ENCODE data around the gene VWF.
A peak's percentile ranks its signal among the peaks of the same experiment; 100 is the strongest.

VWF gene

GRCh38 chr12:5945071-5946008, 179.1 kb downstream of the VWF start, which contains the start of gene ANO2:
Gene ANO2, minus strand, starts transcription at chr12:5945259. Its CDS starts 42 bp downstream, at chr12:5945217.
- H3K27ac Mint-ChIP-seq = no peak within 1 kb of the TSS

GRCh38 chr12:5944688-5945070, 179.8 kb downstream of the VWF start:
- no peak for DNase-seq (ENCODE audit: low spot score)
- Mint-ChIP-seq H3K9me3 (no peaks in the 10 kb centered on the region), H3K27me3 (ENCODE audit: low read depth) (peaks cover 55% of the 10 kb centered on the region), H3K27ac (no peak overlapping the region), H3K36me3 (ENCODE audit: low read depth) (no peaks in the 10 kb centered on the region), H3K4me1 (ENCODE audit: low read depth) (no peaks in the 10 kb centered on the region), H3K4me3 (no peak overlapping the region)

More at GRCh38 chr12:5945071-5946008, 179.1 kb downstream of the VWF start, which contains the start of gene ANO2:
- Mint-ChIP-seq H3K36me3 (ENCODE audit: low read depth) (no peaks in the 10 kb centered on the region), H3K4me3 (no peak within 1 kb of the TSS), H3K9me3 (no peaks in the 10 kb centered on the region), H3K27me3 (ENCODE audit: low read depth) (peaks cover 55% of the 10 kb centered on the region), H3K4me1 (ENCODE audit: low read depth) (no peaks in the 10 kb centered on the region)
- DNase-seq (ENCODE audit: low spot score) = no peak

GRCh38 chr12:5944053-5944452, 180.4 kb downstream of the VWF start:
- H3K36me3 Mint-ChIP-seq (ENCODE audit: low read depth) = no peaks in the 10 kb centered on the region
- H3K4me3 Mint-ChIP-seq = no peak overlapping the region
- H3K27me3 Mint-ChIP-seq (ENCODE audit: low read depth) = peaks cover 53% of the 10 kb centered on the region
- DNase-seq (ENCODE audit: low spot score) = no peak
- H3K27ac Mint-ChIP-seq = no peak overlapping the region
- H3K4me1 Mint-ChIP-seq (ENCODE audit: low read depth) = no peaks in the 10 kb centered on the region
- H3K9me3 Mint-ChIP-seq = no peaks in the 10 kb centered on the region

GRCh38 chr12:5941907-5942306, 182.6 kb downstream of the VWF start:
- DNase-seq (ENCODE audit: low spot score) = no peak
- Mint-ChIP-seq H3K4me3 (no peak overlapping the region), H3K9me3 (no peaks in the 10 kb centered on the region), H3K4me1 (ENCODE audit: low read depth) (no peaks in the 10 kb centered on the region), H3K36me3 (ENCODE audit: low read depth) (no peaks in the 10 kb centered on the region), H3K27ac (no peak overlapping the region), H3K27me3 (ENCODE audit: low read depth) (peaks cover 46% of the 10 kb centered on the region)

GRCh38 chr12:5927732-5928516, 196.5 kb downstream of the VWF start:
- Mint-ChIP-seq H3K4me1 (ENCODE audit: low read depth) (no peaks in the 10 kb centered on the region), H3K36me3 (ENCODE audit: low read depth) (no peaks in the 10 kb centered on the region), H3K27me3 (ENCODE audit: low read depth) (no peaks in the 10 kb centered on the region), H3K4me3 (no peak overlapping the region), H3K9me3 (peaks cover 17% of the 10 kb centered on the region), H3K27ac (no peak overlapping the region)
- no peak for DNase-seq (ENCODE audit: low spot score)

- Mint-ChIP-seq H3K27ac (no peak overlapping the region), H3K27me3 (ENCODE audit: low read depth) (no peaks in the 10 kb centered on the region), H3K9me3 (peaks cover 4% of the 10 kb centered on the region), H3K4me3 (no peak overlapping the region), H3K4me1 (ENCODE audit: low read depth) (no peaks in the 10 kb centered on the region), H3K36me3 (ENCODE audit: low read depth) (no peaks in the 10 kb centered on the region)
- no peak for DNase-seq (ENCODE audit: low spot score)
These were observed 198.8 kb downstream of the VWF start for GRCh38 chr12:5925646-5926045.

GRCh38 chr12:5924342-5924741, 200.1 kb downstream of the VWF start:
- DNase-seq (ENCODE audit: low spot score) = no peak
- Mint-ChIP-seq H3K27ac (no peak overlapping the region), H3K9me3 (no peaks in the 10 kb centered on the region), H3K27me3 (ENCODE audit: low read depth) (no peaks in the 10 kb centered on the region), H3K4me3 (no peak overlapping the region), H3K4me1 (ENCODE audit: low read depth) (no peaks in the 10 kb centered on the region), H3K36me3 (ENCODE audit: low read depth) (no peaks in the 10 kb centered on the region)

- DNase-seq (ENCODE audit: low spot score) = no peak
- Mint-ChIP-seq H3K27me3 (ENCODE audit: low read depth) (no peaks in the 10 kb centered on the region), H3K36me3 (ENCODE audit: low read depth) (no peaks in the 10 kb centered on the region), H3K9me3 (no peaks in the 10 kb centered on the region), H3K4me3 (no peak overlapping the region), H3K27ac (no peak overlapping the region), H3K4me1 (ENCODE audit: low read depth) (no peaks in the 10 kb centered on the region)
These were observed 200.7 kb downstream of the VWF start for GRCh38 chr12:5923751-5924150.

- no peak overlapping the region for H3K27ac Mint-ChIP-seq
- H3K36me3 Mint-ChIP-seq (ENCODE audit: low read depth) = no peaks in the 10 kb centered on the region
- H3K9me3 Mint-ChIP-seq = no peaks in the 10 kb centered on the region
- no peak for DNase-seq (ENCODE audit: low spot score)
- no peaks in the 10 kb centered on the region for H3K4me1 Mint-ChIP-seq (ENCODE audit: low read depth)
- no peaks in the 10 kb centered on the region for H3K27me3 Mint-ChIP-seq (ENCODE audit: low read depth)
- H3K4me3 Mint-ChIP-seq = no peak overlapping the region
These were observed 201.3 kb downstream of the VWF start for GRCh38 chr12:5923043-5923605.

- H3K27me3 Mint-ChIP-seq (ENCODE audit: low read depth) = no peaks in the 10 kb centered on the region
- no peaks in the 10 kb centered on the region for H3K4me1 Mint-ChIP-seq (ENCODE audit: low read depth)
- no peaks in the 10 kb centered on the region for H3K36me3 Mint-ChIP-seq (ENCODE audit: low read depth)
- no peak overlapping the region for H3K27ac Mint-ChIP-seq
- no peak for DNase-seq (ENCODE audit: low spot score)
- no peaks in the 10 kb centered on the region for H3K9me3 Mint-ChIP-seq
- H3K4me3 Mint-ChIP-seq = no peak overlapping the region
These were observed 202.2 kb downstream of the VWF start for GRCh38 chr12:5921966-5922899.

GRCh38 chr12:5921027-5921909, 203.2 kb downstream of the VWF start:
- no peak overlapping the region for H3K4me3 Mint-ChIP-seq

GRCh38 chr12:5916785-5917290, 207.6 kb downstream of the VWF start:
- no peaks in the 10 kb centered on the region for H3K27me3 Mint-ChIP-seq (ENCODE audit: low read depth)
- H3K9me3 Mint-ChIP-seq = no peaks in the 10 kb centered on the region
- no peaks in the 10 kb centered on the region for H3K4me1 Mint-ChIP-seq (ENCODE audit: low read depth)
- no peak overlapping the region for H3K27ac Mint-ChIP-seq
- H3K4me3 Mint-ChIP-seq = no peak overlapping the region
- peak; percentile 2 for DNase-seq (ENCODE audit: low spot score)
- no peaks in the 10 kb centered on the region for H3K36me3 Mint-ChIP-seq (ENCODE audit: low read depth)

More at GRCh38 chr12:5921027-5921909, 203.2 kb downstream of the VWF start:
- Mint-ChIP-seq H3K4me1 (ENCODE audit: low read depth) (no peaks in the 10 kb centered on the region), H3K9me3 (no peaks in the 10 kb centered on the region), H3K27ac (no peak overlapping the region), H3K27me3 (ENCODE audit: low read depth) (no peaks in the 10 kb centered on the region), H3K36me3 (ENCODE audit: low read depth) (no peaks in the 10 kb centered on the region)
- DNase-seq (ENCODE audit: low spot score) = no peak

All from T-helper 2 cell treated with Interferon-gamma antibody and Interleukin-4, amounts not matched to agents 5 μg/mL and 100 μg/mL, for 36 hours (primary cell).